Cerebellar cortex (tissue), 1 donor: ENCODE measurements around the gene WFDC9.
A peak's percentile ranks its signal among the peaks of the same experiment; 100 is the strongest.
"Not testable (repeated sequence)": the region's sequence is repeated elsewhere in the genome, so short reads cannot be mapped to it uniquely, and the experiment has no call there.

Experiments used
- DNase-seq: peaks from one replicate; pipeline ENCODE4 v3.0.0-alpha.2; 2015; ENCODE audit warnings: low spot score

WFDC9 gene

GRCh38 chr20:45592574-45593189, 38.4 kb downstream of the WFDC9 start:
- DNase-seq, result peak; percentile 32

DNA sequence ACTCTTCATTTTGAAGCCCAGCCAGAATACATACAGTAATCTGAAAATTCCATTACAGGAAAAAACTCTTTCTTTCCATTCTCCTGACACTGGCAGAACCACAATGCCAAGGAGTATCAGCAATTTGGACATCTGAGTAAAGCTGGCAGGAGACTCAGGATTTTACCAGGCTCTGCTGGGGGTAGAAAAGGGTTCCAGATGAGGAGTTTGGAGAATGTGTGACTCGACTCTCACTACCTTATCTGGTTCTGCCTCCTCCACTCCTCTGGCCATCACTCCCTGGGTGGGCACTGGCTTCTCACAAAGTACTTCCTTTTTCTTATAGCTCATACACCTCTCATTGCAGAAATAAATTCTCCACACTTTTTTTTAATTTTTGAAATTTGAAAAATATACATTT, 41.4 kb downstream of the WFDC9 start:
- DNase-seq, result no peak

DNA sequence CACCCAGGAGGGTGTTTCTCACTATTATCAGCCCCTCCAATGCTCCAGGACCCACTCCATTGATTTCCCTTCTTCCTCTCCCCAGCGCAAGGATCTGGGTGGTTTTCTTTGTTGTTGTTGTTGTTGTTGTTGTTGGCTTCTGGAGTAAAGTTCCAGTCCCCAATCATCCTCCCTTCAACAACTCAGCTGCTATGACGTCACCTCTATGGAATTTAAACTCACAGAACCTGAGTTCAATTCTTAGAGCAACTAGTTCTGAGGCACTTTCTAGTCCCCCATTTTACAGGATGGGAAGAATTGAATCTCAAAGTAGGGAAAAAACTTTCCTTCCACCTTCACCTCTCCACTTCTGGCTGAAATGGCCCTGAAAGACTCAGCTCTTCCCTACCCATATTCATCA, 42.3 kb downstream of the WFDC9 start:
- DNase-seq, result no peak

DNA sequence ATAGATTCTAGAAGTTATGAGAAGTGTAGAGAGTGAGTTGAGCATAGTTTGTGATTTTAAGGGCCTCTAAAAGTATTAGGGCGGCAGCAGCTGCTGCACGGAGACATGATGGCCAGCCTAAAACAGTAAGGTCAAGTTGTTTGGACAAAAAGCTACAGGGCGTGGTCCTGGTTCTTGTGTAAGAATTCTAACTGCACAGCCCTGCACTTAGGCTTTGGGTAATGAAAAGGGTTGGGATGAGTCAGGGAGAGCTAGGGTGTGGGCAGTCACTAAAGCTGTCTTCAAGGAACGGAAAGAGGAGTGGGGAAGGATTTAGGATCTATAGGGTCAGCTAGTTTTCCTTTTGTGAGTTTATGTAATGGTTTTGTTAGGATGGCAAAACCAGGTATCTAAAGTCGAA, 45.1 kb downstream of the WFDC9 start:
- DNase-seq, result not testable (repeated sequence)

DNA sequence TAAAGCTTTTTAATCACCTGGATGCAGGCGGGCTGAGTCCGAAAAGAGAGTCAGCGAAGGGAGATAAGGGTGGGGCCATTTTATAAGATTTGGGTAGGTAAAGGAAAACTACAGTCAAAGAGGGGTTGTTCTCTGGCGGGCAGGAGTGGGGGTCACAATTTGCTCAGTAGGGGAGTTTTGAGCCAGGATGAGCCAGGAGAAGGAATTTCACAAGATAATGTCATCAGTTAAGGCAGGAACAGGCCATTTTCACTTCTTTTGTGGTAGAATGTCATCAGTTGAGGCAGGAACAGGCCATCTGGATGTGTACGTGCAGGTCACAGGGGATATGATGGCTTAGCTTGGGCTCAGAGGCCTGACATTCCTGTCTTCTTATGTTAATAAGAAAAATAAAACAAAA, 46.8 kb downstream of the WFDC9 start:
- DNase-seq, result not testable (repeated sequence)

DNA sequence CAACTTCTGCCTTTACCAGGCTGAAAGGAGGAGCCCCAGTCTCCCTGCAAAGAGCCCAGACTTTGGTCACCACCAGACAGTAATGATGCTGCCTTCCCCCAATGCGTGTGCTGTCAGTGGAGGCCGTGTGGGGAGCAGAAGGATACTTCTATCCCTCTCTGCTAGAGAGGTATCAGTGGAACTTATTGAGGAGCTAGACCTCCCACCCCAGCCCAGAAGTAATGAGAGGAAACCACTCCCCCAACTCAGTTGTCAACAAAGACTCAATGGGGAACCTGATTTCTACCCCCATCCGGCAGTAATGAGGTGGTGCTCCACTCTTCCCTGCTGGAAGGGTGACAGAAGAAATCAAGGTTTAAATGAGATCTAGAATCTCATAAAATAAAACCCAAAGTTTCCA, 47.6 kb downstream of the WFDC9 start:
- DNase-seq, result no peak

GRCh38 chr20:45581702-45582101, 49.4 kb downstream of the WFDC9 start:
- no peak for DNase-seq

GRCh38 chr20:45579184-45579583, 51.9 kb downstream of the WFDC9 start, which contains the start of gene WFDC8:
Gene WFDC8, minus strand, starts transcription at chr20:45579284. Its CDS starts 37 bp downstream, at chr20:45579247.
- no peak for DNase-seq

- DNase-seq, result no peak
Measured at GRCh38 chr20:45578231-45578630, 52.9 kb downstream of the WFDC9 start.

- DNase-seq, result no peak
Measured at GRCh38 chr20:45576995-45577394, 54.1 kb downstream of the WFDC9 start.

- no peak for DNase-seq
Measured at GRCh38 chr20:45575931-45576330, 55.2 kb downstream of the WFDC9 start.

GRCh38 chr20:45569650-45570049, 61.4 kb downstream of the WFDC9 start:
- DNase-seq, result not testable (repeated sequence)

DNA sequence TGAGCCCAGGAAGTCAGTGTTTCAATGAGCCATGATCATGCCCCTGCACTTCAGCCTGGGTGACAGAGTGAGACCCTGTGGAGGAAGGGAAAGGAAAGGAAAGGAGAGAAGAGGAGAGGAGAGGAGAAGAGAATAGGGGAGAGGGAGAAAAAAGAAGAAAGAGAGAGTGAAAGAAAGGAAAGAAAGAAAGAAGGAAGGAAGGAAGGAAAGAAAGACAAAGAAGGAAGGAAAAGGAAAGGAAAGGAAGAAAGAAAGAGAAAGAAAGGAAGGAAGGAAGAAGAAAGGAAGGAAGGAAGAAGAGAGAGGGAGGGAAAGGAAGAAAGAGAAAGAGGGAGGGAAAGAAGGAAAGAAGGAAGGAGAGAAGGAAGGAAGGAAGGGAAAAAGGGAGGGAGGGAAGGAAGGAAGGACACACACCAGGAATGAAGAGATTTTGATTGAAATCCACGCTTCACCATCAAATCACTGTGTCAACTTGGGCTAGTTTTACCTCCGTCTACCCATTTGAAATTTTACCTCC, 66.3 kb downstream of the WFDC9 start:
- no peak for DNase-seq
